GM23338 (cell line): ENCODE results near the gene TRIO.

ENCODE experiments used
- EZH2 ChIP-seq: fragments of 200-600 bp; sonication (generic); IDR thresholded peaks from one replicate; pipeline ENCODE4 v1.8.0; 2017; ENCODE audit warnings: antibody characterized with exemption, mild to moderate bottlenecking, low read depth; ENCODE audit not compliant: unreplicated experiment
- TF ChIP-seq, protein P1 (sequence below), 2 experiments: fragments of 200-600 bp in 1 of 2; sonication (generic) in 1 of 2; conservative IDR thresholded peaks; 2 replicates each; pipeline versions ENCODE4 v1.5.1 to v1.6.1; 2016 to 2017; ENCODE audit warnings: antibody characterized with exemption in 2 of 2, low read depth in 2 of 2, mild to moderate bottlenecking in 2 of 2, moderate library complexity in 1 of 2

DNA sequence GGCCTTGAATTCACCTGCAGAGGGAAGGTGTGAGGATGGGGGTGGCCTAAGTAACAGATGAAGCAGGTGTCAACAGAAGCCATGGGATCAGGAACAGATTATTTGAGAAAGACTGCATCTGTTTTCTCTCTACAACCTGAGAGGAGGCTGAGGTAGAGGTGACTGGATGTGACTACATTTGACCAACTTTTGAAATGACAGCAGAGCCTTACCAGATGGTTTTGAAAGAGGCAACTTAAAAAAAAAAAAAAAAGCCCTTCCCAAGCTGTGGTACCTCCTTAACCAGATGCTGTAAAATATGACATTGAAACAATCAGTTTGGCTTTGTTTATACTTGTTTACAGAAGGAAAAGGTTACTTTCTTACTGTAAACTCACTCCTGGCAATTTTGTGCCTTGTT lies 108.6 kb downstream of the TRIO start:
- TF ChIP-seq, protein P1, sequence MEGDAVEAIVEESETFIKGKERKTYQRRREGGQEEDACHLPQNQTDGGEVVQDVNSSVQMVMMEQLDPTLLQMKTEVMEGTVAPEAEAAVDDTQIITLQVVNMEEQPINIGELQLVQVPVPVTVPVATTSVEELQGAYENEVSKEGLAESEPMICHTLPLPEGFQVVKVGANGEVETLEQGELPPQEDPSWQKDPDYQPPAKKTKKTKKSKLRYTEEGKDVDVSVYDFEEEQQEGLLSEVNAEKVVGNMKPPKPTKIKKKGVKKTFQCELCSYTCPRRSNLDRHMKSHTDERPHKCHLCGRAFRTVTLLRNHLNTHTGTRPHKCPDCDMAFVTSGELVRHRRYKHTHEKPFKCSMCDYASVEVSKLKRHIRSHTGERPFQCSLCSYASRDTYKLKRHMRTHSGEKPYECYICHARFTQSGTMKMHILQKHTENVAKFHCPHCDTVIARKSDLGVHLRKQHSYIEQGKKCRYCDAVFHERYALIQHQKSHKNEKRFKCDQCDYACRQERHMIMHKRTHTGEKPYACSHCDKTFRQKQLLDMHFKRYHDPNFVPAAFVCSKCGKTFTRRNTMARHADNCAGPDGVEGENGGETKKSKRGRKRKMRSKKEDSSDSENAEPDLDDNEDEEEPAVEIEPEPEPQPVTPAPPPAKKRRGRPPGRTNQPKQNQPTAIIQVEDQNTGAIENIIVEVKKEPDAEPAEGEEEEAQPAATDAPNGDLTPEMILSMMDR (conservative IDR thresholded peaks at IDR 0.05; ENCODE audit: low read depth in 2 of 2), result no peak
- TF ChIP-seq EZH2, result no peak
